Mesendoderm (in vitro differentiated cells): Measurements from ENCODE around the gene ATAD1.

Experiments
- DNase-seq: peaks from one replicate; pipeline ENCODE4 v3.0.0; 2013
- H2AK5ac ChIP-seq: 2 replicates; pipeline ENCODE4 v1.6.1; 2013; ENCODE audit warnings: low read length, inconsistent platforms
- H2BK120ac ChIP-seq: 2 replicates; pipeline ENCODE4 v1.6.1; 2013; ENCODE audit warnings: low read depth, mild to moderate bottlenecking, low read length, moderate library complexity, mixed read lengths
- H2BK15ac ChIP-seq: replicated peaks from 2 replicates; pipeline ENCODE4 v1.6.1; 2013; ENCODE audit warnings: low read depth, mild to moderate bottlenecking, moderate library complexity
- H2BK5ac ChIP-seq: 2 replicates; pipeline ENCODE4 v1.6.1; 2013; ENCODE audit warnings: low read length, inconsistent platforms
- H3K18ac ChIP-seq: 2 replicates; pipeline ENCODE4 v1.6.1; 2013; ENCODE audit warnings: mild to moderate bottlenecking, low read length, mixed read lengths
- H3K23ac ChIP-seq: one replicate; pipeline ENCODE4 v1.6.1; 2013; ENCODE audit warnings: low read length
- H3K27ac ChIP-seq: 2 replicates; pipeline ENCODE4 v1.5.1; 2013; ENCODE audit warnings: low read depth, mild to moderate bottlenecking, inconsistent platforms, low read length, moderate library complexity
- H3K27me3 ChIP-seq: 2 replicates; pipeline ENCODE4 v1.6.1; 2013; ENCODE audit warnings: low read length, control low read depth, mild to moderate bottlenecking, inconsistent platforms; ENCODE audit not compliant: insufficient read depth, poor library complexity
- H3K36me3 ChIP-seq: 2 replicates; pipeline ENCODE4 v1.6.1; 2013; ENCODE audit warnings: low read length, inconsistent platforms; ENCODE audit not compliant: control insufficient read depth, insufficient read depth
- H3K4ac ChIP-seq: one replicate; pipeline ENCODE4 v1.6.1; 2013; ENCODE audit warnings: low read depth, mild to moderate bottlenecking, low read length, moderate library complexity
- H3K4me1 ChIP-seq: 2 replicates; pipeline ENCODE4 v1.6.1; 2013; ENCODE audit warnings: low read depth, low read length, inconsistent platforms; ENCODE audit not compliant: control insufficient read depth
- H3K4me2 ChIP-seq: 2 replicates; pipeline ENCODE4 v1.6.1; 2013; ENCODE audit warnings: low read length
- H3K4me3 ChIP-seq: 2 replicates; pipeline ENCODE4 v1.5.1; 2013; ENCODE audit warnings: mild to moderate bottlenecking, low read length
- H3K56ac ChIP-seq: one replicate; pipeline ENCODE4 v1.6.1; 2013; ENCODE audit warnings: low read length
- H3K79me1 ChIP-seq: 2 replicates; pipeline ENCODE4 v1.6.1; 2013; ENCODE audit warnings: low read length, inconsistent platforms
- H3K79me2 ChIP-seq: 2 replicates; pipeline ENCODE4 v1.6.1; 2013; ENCODE audit warnings: mild to moderate bottlenecking, low read length; ENCODE audit not compliant: control insufficient read depth, insufficient read depth
- H3K9ac ChIP-seq: 2 replicates; pipeline ENCODE4 v1.6.1; 2013; ENCODE audit warnings: low read length, inconsistent platforms
- H4K5ac ChIP-seq: one replicate; pipeline ENCODE4 v1.6.1; 2013; ENCODE audit warnings: low read length
- H4K8ac ChIP-seq: one replicate; pipeline ENCODE4 v1.6.1; 2013; ENCODE audit warnings: low read depth, mild to moderate bottlenecking, control low read depth, low read length, moderate library complexity
- WGBS: extraction: QIAGEN DNeasy Blood & Tissue Kit; methylation state at CpG from one replicate; pipeline ENCODE4 v1.1.7; 2013; ENCODE audit warnings: low lambda C conversion rate, missing lambda C conversion rate; ENCODE audit not compliant: insufficient coverage; ENCODE audit errors: extremely low coverage; 5-methylcytosine and 5-hydroxymethylcytosine counted together

The ATAD1 gene

GRCh38 chr10:87843714-87844113, 25.7 kb upstream of the ATAD1 start:
- Histone ChIP-seq H2BK15ac (no peak overlapping the region), H2BK5ac (no peak overlapping the region), H2BK120ac (no peak overlapping the region), H4K8ac (no peak overlapping the region), H3K27ac (no peak overlapping the region), H3K18ac (no peak overlapping the region), H3K79me1 (no peaks in the 10 kb centered on the region), H3K4ac (no peak overlapping the region), H3K4me3 (no peak overlapping the region), H3K36me3 (no peaks in the 10 kb centered on the region), H3K4me1 (no peaks in the 10 kb centered on the region), H3K56ac (no peak overlapping the region), H3K23ac (no peak overlapping the region), H3K79me2 (no peaks in the 10 kb centered on the region), H3K27me3 (no peaks in the 10 kb centered on the region), H2AK5ac (no peak overlapping the region), H3K9ac (no peak overlapping the region), H3K4me2 (no peak overlapping the region), H4K5ac (no peak overlapping the region)
- no peak for DNase-seq
- WGBS: no CpG with 5 or more reads among the region's 4 CpGs

GRCh38 chr10:87842776-87843497, 24.9 kb upstream of the ATAD1 start:
- Histone ChIP-seq H4K5ac (no peak overlapping the region), H3K4me1 (no peaks in the 10 kb centered on the region), H3K4me3 (no peak overlapping the region), H2AK5ac (no peak overlapping the region), H3K9ac (no peak overlapping the region), H2BK5ac (no peak overlapping the region), H2BK120ac (no peak overlapping the region), H3K27ac (no peak overlapping the region), H3K23ac (no peak overlapping the region), H4K8ac (no peak overlapping the region), H3K18ac (no peak overlapping the region), H3K79me1 (no peaks in the 10 kb centered on the region), H3K56ac (no peak overlapping the region), H3K79me2 (no peaks in the 10 kb centered on the region), H3K36me3 (no peaks in the 10 kb centered on the region), H3K4me2 (no peak overlapping the region), H2BK15ac (no peak overlapping the region), H3K4ac (no peak overlapping the region), H3K27me3 (no peaks in the 10 kb centered on the region)
- DNase-seq: no peak

GRCh38 chr10:87842220-87842641, 24.2 kb upstream of the ATAD1 start:
- WGBS: no CpG with 5 or more reads among the region's 1 CpG
- no peak overlapping the region for H3K4me2 ChIP-seq
- H3K27ac ChIP-seq: no peak overlapping the region
- no peak overlapping the region for H3K9ac ChIP-seq
- no peak overlapping the region for H2BK120ac ChIP-seq
- H4K5ac ChIP-seq: no peak overlapping the region
- no peaks in the 10 kb centered on the region for H3K79me1 ChIP-seq
- H3K4me1 ChIP-seq: no peaks in the 10 kb centered on the region
- no peak overlapping the region for H3K56ac ChIP-seq
- H2AK5ac ChIP-seq: no peak overlapping the region
- H3K36me3 ChIP-seq: no peaks in the 10 kb centered on the region
- H3K4ac ChIP-seq: no peak overlapping the region
- H3K4me3 ChIP-seq: no peak overlapping the region
- DNase-seq: peak; percentile 54
- no peak overlapping the region for H3K23ac ChIP-seq
- H2BK15ac ChIP-seq: no peak overlapping the region
- no peaks in the 10 kb centered on the region for H3K27me3 ChIP-seq
- no peak overlapping the region for H2BK5ac ChIP-seq
- no peak overlapping the region for H4K8ac ChIP-seq
- H3K18ac ChIP-seq: no peak overlapping the region
- no peaks in the 10 kb centered on the region for H3K79me2 ChIP-seq

DNA sequence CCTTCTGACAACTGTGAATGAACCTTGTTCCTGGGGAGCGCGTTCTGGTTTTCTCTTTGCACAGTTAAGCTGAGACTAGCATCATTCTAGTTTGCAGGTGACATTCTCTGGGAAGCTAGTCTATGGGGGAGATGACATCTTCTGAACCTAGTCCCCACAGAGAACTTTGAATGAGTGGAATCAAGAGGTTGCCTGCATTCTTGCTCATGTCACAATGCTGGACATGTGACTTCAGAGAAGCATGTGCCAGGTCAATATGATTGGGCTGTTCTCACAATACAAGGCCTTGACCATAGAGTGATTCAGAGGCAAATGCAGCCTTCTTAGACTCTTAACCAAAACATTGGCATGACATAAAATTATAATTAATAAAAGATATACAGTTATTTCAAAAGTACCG, 23.2 kb upstream of the ATAD1 start:
- H2BK15ac ChIP-seq: no peak overlapping the region
- no peak overlapping the region for H3K18ac ChIP-seq
- no peak for DNase-seq
- H3K4me3 ChIP-seq: no peak overlapping the region
- H3K79me2 ChIP-seq: no peaks in the 10 kb centered on the region
- no peaks in the 10 kb centered on the region for H3K79me1 ChIP-seq
- H3K4ac ChIP-seq: no peak overlapping the region
- no peak overlapping the region for H3K4me2 ChIP-seq
- H2BK120ac ChIP-seq: no peak overlapping the region
- H2BK5ac ChIP-seq: no peak overlapping the region
- WGBS: no CpG with 5 or more reads among the region's 3 CpGs
- H3K27me3 ChIP-seq: no peaks in the 10 kb centered on the region
- H4K8ac ChIP-seq: no peak overlapping the region
- no peak overlapping the region for H3K27ac ChIP-seq
- H3K23ac ChIP-seq: no peak overlapping the region
- H3K9ac ChIP-seq: no peak overlapping the region
- no peak overlapping the region for H2AK5ac ChIP-seq
- no peak overlapping the region for H4K5ac ChIP-seq
- H3K36me3 ChIP-seq: no peaks in the 10 kb centered on the region
- H3K4me1 ChIP-seq: no peaks in the 10 kb centered on the region
- H3K56ac ChIP-seq: no peak overlapping the region

- WGBS: no CpG with 5 or more reads among the region's 2 CpGs
- no peak overlapping the region for H3K4ac ChIP-seq
- H4K8ac ChIP-seq: no peak overlapping the region
Measured at GRCh38 chr10:87838650-87839049, 20.6 kb upstream of the ATAD1 start.

DNA sequence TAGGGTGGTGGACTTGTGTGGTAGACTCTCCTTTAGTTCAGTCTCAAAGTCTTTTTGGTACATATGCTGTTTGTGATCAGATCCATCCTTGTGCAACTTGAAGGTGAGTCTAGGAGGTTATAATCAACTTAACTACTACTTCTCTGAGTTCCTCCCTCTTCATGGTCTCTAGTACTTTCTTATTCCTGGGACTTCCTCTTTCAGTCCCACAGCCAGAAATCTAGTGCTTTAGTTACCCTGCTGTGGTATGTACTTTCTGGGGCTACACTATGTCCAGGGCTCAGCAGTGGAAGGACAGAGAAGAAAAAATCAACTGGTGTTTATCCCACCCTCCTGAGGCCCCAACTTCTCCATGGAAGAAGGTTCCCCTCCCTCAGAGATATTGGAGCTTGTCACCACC, 19.4 kb upstream of the ATAD1 start:
- Histone ChIP-seq H3K56ac (no peak overlapping the region), H2BK5ac (no peak overlapping the region), H3K9ac (no peak overlapping the region), H3K79me1 (no peaks in the 10 kb centered on the region), H3K4me3 (no peak overlapping the region), H4K8ac (no peak overlapping the region), H3K4ac (no peak overlapping the region), H2BK15ac (no peak overlapping the region), H2AK5ac (no peak overlapping the region), H2BK120ac (no peak overlapping the region), H3K27me3 (no peaks in the 10 kb centered on the region), H4K5ac (no peak overlapping the region), H3K79me2 (no peaks in the 10 kb centered on the region), H3K4me2 (no peak overlapping the region), H3K4me1 (no peaks in the 10 kb centered on the region), H3K27ac (no peak overlapping the region), H3K23ac (no peak overlapping the region), H3K18ac (no peak overlapping the region), H3K36me3 (no peaks in the 10 kb centered on the region)
- no peak for DNase-seq

More at GRCh38 chr10:87838650-87839049, 20.6 kb upstream of the ATAD1 start:
- Histone ChIP-seq H3K4me2 (no peak overlapping the region), H3K23ac (no peak overlapping the region), H4K5ac (no peak overlapping the region), H3K4me3 (no peak overlapping the region), H2BK15ac (no peak overlapping the region), H3K4me1 (no peaks in the 10 kb centered on the region), H2BK120ac (no peak overlapping the region), H2AK5ac (no peak overlapping the region), H3K56ac (no peak overlapping the region), H3K9ac (no peak overlapping the region), H3K27me3 (no peaks in the 10 kb centered on the region), H3K27ac (no peak overlapping the region), H3K18ac (no peak overlapping the region), H2BK5ac (no peak overlapping the region), H3K36me3 (no peaks in the 10 kb centered on the region), H3K79me1 (no peaks in the 10 kb centered on the region), H3K79me2 (no peaks in the 10 kb centered on the region)
- DNase-seq: no peak
